Measurements from ENCODE around the gene HCST. TPM values are rescaled to one million over a fixed set of nuclear protein-coding genes. Genes with fewer than 3 reads are reported as not detected.
A peak's percentile ranks its signal among the peaks of the same experiment; 100 is the strongest.
"Not testable (repeated sequence)": the region's sequence is repeated elsewhere in the genome, so short reads cannot be mapped to it uniquely, and the experiment has no call there.

HCST gene
- total RNA-seq, 1 experiment from 2014 or later: not detected

DNA sequence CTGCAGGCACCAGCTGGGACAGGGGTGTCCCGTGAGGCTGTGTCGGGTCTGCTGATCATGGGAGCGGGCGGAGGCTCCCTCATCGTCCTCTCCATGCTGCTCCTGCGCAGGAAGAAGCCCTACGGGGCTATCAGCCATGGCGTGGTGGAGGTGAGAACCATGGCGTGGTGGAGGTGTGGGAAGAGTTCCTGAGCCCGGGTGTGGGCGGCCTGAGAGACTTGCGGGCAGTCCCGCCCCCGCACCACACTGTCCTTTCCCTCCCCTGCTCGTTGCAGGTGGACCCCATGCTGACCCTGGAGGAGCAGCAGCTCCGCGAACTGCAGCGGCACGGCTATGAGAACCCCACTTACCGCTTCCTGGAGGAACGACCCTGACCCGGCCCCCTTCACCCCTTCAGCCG lies 23.3 kb upstream of the HCST start:
- DNase-seq (ENCODE audit: extremely low read depth, low read depth): no peak

DNA sequence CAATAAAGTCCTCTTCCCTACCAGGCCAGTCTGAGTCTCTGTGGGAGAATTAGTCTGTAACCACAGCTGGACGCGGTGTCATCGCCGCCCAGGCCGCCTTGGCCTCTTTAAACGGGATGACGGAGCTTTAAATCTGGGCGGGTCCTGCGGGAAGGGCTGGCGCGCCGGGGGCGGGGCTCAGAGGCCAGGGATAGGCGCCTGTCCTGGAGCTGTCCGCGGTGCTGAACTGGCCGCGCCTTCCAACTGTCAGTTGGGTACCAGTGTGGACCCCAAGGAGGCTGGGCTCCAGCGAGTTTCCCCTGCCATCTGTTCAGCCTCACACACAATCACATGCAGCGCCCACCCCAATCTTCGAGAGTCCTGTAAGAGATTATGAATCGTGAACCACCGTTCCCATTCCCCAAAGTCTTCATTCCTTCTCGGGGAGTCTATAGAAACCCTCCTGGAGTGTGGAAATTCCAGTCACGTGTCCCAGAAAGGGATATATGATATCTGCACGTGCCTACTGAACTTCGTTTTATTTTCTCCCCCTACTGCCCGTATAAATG lies 22.5 kb upstream of the HCST start:
- peak; percentile 88 for DNase-seq (ENCODE audit: extremely low read depth, low read depth)

DNA sequence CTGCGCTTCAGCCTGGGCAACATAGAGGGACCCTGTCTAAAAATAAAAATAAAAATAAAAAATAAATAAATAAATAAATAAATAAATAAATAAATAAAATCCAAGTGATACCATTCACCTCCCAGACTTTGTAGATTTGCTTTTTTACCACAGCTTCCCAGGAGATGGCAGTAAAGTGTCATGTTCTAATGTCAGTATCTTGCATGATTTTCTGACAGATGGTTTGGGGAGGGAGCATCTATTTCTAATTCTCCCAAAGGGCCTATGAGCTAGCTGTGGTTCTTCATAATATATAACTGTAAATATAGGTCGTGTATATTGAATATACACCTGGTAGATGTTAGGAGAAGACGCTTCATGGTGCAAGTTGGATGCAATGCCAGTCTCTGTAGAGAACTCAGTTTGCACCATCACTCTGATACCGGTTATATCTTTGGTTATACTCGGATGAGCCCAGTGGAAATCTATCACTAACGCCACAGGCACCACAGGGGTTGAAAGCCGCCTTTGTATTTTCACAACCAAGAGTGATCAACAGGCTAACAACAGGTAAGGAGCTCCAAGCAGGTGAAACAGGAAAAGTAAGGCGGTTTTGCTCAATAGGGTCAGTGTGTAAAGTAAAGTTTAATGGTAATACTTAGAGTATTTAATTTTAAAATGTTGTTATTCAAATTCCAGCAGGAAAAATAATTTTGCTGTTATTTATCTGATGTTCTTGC lies 20.1 kb upstream of the HCST start:
- peak; percentile 80 for DNase-seq (ENCODE audit: extremely low read depth, low read depth)

DNA sequence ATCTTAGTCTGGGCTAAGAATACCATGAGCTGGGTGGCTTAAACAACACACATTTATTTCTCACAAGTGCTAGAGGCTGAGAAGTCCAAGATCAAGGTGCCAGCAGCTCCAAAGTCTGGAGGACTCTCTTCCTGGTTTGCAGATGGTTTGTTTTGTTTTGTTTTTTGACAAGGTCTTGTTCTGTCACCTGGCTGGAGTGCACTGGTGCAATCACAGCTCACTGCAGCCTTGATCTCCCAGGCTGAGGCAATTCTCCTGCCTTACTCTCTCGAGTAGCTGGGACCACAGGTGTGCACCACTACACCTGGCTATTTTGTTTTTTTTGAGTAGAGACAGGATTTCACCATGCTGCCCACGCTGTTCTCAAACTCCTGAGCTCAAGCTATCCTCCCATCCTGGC lies 18.4 kb upstream of the HCST start:
- DNase-seq (ENCODE audit: extremely low read depth, low read depth): no peak

DNA sequence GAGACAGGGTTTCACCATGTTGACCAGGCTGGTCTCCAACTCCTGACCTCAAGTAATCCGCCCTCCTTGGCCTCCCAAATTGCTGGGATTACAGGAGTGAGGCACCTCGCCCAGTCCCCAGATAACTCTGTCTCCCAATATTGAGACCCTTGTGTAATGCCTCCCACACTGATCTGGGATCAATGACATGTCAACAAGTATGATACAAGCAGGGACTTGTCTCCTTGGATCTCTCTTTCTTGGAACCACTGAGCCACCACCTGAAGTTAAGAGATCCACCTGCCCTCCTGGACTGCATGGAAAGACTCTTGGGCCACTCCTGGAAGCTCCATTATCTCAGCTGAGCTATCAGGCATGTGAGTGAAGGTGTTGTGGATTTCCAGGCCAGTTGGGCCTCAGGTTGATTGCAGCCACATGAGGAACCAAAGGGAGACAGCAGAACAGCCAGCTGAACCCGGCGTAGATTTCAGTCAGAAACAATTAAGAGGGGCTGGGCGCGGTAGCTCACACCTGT lies 17.0 kb upstream of the HCST start:
- no peak for DNase-seq (ENCODE audit: extremely low read depth, low read depth)

DNA sequence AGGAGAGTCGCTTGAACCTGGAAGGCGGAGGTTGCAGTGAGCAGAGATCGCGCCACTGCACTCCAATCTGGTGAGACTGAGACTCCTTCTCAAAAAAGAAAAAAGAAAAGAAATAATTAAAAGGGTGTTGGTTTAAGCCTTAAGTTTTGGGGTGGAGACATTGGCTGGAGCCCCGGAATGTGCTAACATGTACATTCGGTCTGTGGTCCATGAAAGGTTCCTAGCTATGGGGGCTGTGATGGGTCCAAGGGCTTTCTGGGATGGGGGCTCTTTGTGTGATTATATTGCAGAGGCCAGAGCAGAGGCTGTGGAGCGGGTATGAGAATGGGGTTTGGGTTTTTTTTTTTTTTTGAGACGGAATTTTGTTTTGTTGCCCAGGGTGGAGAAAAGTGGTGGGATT lies 16.4 kb upstream of the HCST start:
- DNase-seq (ENCODE audit: extremely low read depth, low read depth): no peak

DNA sequence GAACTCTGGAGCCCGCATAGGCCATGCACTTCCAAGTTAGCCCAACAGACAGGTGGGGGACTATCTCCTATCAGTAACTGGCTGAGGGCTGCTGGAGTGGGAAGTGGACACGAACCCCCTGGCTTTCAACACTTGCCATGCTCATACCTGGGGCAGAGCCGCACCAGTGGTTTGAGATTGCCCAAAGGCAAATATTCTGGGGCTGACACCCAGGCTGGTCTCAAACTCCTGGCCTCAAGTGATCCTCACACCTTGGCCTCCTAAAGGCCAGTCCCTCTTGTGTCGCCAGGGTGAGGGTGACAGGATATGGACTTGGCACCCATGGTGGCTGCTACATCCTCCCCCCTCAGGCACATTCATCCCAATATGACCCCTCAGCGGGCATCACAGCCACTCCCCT lies 15.1 kb upstream of the HCST start:
- DNase-seq (ENCODE audit: extremely low read depth, low read depth): no peak

DNA sequence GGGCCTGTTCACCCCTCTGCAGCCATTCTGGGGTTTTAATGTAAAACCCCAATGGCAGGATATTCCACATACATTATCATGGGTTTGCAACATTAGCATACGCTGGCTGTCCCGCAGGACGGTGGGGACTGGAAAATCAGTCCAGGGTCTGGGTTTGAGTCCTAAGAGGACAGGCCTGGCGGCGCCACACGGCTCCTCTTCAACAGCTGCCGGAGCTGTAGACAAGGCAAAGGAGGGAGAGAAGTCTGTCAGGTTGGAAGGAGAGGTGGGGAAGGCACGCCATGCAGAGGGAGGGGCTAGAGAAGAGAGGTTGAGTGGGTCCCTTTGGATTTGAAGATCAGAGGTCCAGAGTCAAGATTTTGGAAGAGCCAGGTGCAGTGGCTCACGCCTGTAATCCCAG lies 13.9 kb upstream of the HCST start:
- no peak for DNase-seq (ENCODE audit: extremely low read depth, low read depth)

DNA sequence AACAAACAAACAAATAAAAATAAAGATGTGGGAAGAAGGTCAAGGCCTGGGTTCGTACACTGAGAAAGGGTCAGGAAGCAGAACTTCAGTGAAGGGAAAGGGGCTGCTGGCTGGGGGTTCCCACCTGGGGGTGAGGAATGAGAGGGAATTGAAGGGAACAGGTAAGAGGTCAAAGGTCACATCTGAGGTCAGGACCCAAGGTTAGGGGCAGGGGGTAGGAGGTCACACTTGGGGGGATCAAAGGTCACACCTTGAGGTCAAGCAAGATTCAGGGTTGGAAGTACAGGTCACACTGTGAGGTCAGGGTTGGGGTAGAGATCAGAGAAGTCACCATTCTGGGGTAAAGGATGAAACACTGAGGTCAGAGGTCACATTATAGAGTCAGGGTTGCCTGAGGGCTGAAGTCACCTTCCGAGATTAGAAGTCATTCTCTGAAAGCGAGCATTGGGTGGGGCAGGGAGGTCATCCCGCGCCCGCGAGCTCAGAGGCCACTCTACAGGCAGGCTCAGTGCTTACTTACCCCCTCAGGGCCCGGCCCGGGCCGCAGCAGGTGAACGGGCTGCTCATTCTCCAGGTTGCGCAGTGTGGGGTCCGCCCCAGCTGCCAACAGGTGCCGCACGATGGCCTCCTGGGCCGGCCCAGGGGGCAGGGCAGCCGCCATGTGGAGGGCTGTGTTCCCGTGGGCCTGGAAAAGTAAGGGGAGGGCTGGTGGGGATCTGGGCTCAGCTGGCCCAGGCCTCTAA lies 12.8 kb upstream of the HCST start:
- no peak for DNase-seq (ENCODE audit: extremely low read depth, low read depth)

DNA sequence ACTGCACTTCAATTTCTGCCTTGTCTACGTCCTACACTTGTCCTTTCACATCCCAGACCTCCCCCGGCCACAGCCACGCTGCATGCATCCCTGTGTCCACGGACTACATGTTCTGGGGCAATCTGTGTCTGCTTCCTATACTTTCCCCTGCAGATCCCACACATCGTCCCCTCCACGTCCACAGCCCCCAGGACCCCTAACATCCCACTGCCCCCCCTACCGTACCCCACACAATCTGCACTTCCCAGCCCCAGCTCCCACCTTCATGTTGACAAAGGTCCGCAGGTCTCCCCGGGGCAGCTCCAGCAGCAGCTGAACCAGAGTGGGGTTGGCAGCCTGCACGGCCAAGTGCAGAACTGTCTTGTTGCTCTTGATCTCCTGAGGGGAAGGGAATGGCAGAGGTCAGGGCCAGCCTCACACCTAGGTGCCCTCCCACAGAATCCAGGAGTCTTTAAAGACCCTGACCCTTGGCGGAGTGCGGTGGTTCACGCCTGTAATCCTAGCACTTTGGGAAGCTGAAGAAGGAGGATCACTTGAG lies 12.1 kb upstream of the HCST start:
- no peak for DNase-seq (ENCODE audit: extremely low read depth, low read depth)

DNA sequence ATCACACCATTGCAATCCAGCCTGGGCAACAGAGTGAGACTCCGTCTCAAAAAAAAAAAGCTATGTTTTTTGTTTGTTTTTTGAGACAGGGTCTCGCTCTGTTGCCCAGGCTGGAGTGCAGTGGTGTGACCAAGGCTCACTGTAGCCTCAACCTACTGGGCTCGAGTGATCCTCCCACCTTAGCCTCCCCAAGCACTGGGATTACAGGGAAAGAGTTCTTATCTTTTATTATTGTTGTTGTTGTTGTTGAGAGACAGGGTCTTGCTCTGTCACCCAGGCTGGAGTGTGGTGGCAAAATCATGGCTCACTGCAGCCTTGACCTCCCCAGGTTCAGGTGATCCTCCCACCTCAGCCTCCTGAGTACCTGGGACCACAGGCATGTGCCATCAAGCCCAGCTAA lies 10.5 kb upstream of the HCST start:
- not testable (repeated sequence) for DNase-seq (ENCODE audit: extremely low read depth, low read depth)

DNA sequence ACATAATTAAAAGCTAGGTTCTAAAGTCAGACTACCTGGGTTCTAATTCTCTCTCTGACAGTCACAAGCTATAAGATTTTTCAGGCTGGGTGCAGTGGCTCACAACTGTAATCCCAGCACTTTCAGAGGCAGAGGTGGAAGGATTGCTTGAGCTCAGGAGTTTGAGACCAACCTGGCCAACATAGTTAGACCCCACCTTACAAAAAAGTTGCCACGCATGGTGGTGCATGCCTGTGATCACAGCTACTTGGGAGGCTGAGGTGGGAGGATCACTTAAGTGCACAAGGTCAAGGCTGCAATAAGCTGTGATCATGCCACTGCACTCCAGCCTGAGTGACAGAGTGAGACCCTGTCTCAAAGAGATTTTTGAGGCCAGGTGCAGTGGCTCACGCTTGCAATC lies 8.0 kb upstream of the HCST start:
- DNase-seq (ENCODE audit: extremely low read depth, low read depth): no peak

DNA sequence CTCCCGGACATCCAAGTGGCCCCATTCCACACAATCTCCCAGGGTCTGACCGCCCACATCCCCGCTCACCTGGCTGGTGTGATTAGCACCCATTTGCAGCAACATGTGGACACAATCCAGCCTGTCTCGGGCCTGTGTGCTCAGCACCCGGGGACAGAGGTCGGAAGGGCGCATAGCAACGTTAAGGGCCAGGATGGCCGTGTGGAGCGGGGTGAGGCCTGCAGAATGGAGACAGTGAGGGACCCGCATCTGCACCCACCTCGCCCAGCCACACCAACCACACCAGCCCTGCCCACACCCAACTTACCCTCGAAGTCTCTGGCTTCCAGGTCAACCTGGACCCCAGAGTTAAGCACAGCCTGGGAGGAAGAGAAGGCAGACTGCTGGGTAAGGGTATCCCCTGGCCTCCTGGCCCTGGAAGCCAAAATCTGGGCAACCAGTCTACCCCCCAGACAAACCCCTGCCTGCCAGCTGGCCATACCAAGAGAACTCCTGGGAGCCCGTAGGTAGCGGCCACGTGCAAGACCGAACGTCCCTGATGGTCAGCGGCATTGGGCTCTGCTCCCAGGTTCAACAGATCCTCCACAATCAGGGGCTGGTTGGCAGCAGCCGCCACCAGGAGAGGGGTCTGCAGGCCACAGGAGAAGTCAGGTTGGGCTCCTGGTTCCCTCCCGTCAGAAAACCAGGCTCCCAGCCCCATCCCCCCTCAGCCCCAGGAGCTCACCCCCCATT lies 6.3 kb upstream of the HCST start:
- DNase-seq (ENCODE audit: extremely low read depth, low read depth): no peak

DNA sequence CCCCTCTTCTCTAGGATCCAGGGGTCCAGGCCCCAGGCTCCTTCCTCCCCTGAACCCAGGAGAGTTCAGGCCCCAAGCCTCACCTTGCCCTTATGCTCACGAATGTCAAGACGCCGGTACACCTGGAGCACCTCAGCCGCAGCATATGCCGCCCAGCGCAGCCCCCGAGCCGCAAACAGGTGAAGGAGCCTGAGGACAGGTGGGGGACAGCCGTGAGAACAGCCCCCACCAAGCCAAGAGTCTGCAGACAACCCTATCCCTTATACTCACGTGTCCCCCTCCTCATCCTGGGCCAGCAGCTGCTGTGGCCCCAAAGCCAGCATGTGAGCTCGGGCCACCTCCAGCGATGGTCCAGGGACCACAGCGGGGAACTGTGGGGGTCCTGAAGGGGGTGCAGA lies 5.7 kb upstream of the HCST start:
- DNase-seq (ENCODE audit: extremely low read depth, low read depth): no peak

DNA sequence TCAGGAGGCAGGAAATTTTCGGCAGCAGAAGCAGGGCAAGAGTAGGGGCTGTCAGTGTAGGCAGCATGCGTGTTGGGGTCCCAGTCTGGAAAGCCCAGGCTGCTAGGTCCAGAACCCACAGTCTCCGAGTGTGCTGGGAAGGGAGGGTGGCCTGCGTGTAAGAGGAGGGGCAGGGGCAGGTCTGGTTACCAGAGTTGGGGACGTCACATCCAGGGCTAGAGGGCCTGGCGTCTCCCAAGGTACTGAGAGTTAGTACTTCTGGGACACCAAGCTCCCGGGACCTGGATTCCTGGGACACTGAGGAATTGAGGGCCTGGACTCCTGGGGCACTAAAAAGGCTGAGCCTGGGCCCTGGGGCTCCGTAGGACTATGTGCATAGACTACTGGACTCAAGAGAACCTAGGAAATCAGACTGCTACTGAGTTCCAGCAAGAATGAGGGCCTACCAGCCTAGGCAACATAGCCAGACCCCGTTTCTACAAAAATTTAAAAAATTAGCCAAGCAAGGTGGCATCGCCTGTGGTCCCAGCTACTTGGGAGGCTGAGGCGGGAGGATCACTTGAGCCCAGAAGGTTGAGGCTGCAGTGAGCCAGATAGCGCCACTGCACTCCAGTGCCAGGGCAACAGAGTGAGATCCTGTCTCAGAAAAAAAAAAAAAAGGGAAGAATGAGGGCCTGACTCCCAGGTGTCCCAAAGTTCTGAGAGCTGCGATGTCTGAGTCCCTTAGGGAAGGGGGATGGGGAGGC lies 4.5 kb upstream of the HCST start:
- DNase-seq (ENCODE audit: extremely low read depth, low read depth): no peak

DNA sequence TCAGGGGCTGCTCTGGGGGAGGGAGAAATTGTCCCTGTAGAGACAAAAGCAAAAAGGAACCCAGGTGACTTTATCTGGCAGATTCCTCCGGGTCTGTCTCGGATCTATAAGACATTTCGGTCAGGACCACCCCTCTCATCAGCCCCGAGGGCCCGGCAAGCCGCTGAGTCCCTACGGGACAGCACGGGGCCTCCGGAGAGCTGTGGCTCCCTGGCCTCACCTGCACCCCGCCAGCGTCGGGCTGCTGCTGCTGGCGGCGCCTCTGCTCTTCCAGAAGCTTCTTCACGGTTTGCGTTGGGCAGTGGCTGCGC lies 3.9 kb upstream of the HCST start:
- DNase-seq (ENCODE audit: extremely low read depth, low read depth): no peak

DNA sequence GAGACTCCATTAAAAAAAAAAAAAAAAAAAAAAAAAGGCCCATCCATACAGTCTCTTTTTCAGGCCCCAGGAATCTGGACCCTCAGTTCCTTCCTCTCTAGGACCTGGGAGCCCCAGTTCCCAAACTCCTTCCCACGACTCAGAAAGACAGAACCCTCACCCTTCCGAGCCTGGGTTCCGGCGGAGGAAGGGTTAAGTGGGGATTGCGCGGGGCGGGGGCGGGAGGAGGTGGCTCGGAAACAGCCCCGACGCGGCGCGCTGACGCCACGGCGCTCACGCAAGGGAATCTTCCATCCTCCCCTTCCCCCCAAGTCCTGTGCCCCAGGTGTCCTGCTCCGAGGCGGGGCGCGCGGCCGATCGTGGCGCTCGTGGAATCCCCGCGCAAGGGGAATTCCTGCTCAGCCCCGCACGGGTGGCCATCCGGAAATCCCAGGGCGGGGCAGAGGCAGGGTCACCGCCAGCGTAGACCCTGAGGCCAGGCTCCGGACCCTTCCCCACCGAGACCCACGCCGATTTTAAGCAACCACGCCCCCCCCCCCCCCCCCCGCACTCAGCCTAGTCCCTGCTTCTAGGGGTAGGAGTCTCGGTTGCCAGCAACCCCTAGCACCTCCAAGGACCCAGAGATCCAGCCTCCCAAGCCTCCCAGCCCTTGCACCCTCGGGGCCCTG lies 2.6 kb upstream of the HCST start:
- peak; percentile 65 for DNase-seq (ENCODE audit: extremely low read depth, low read depth)

DNA sequence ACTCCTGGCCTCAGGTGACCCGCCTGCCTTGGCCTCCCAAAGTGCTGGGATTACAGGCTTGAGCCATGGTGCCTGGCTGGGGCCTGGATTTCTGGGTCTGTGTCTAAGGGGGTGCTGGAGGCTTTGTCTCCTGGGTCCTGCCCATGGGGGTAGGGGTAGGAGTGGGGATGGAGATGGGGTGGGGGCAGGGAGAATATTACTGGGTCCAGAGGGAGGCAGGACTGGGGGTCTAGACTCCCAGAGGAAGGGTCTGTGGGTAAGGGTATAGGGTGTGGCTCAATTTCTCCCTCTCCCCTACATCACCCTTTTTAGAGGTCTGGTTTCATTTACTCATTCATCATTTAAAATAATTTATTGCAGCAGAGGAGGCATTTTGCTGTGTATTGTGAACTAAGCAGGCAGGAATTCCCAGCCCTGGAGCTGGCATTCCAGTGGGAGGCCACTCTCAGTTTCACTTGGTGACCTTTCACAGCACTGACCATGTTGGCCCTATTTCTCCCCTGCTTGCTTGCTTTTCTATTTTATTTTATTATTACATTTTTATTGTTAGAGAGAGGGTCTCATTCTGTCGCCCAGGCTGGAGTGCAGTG lies 1.2 kb upstream of the HCST start:
- no peak for DNase-seq (ENCODE audit: extremely low read depth, low read depth)

DNA sequence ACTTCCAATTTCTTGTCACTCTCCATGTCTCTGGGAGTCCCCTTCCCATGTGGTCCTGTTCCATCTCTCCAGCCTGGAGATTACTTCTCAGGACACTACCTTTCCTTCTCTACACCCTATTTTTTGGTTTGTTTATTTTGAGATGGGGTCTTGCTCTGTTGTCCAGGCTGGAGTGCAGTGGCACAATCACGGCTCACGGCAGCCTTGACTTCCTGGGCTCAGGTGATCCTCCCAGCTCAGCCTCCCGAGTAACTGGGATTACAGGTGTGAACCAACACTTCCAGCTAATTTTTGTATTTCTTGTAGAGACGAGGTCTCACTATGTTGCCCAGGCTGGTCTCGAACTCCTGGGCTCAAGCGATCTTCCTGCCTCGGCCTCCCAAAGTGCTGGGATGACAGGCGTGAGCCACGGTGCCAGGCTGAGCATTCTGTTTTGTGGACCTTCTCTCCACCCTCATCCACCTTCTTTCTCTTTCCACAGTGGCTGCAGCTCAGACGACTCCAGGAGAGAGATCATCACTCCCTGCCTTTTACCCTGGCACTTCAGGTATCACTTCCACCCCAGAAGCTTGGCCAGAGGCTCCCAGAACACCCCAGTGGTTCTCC lies 644 bp downstream of the HCST start:
- no peak for DNase-seq (ENCODE audit: extremely low read depth, low read depth)
